HCT116 (cell line): ENCODE measurements around the gene OSGIN1. TPM values are rescaled to one million over a fixed set of nuclear protein-coding genes. Genes with fewer than 3 reads are reported as not detected.

Experiments
- ATAC-seq: fragments of 200-7000 bp; cut with Tn5 transposase; 2 replicates; pipeline ENCODE4 v1.9.1; 2020; ENCODE audit warnings: mild to moderate bottlenecking, moderate library complexity
- BruUV-seq: library from RNA; stranded (reverse); fragments of 400-500 nt; replicated peaks from 2 replicates; lab custom pipeline; 2021; lab: Mats Ljungman, UMichigan
- CTCF ChIA-PET: fragments of 300-600 bp; sonication (Branson Sonifier 250); formaldehyde crosslinking; loops from one replicate; lab custom pipeline; 2021; ENCODE audit warnings: antibody characterized with exemption; lab: Charles Lee
- POLR2A ChIA-PET: fragments of 300-600, 350-600 bp; sonication (Branson Sonifier 250); formaldehyde crosslinking; loops from one replicate; lab custom pipeline; 2021; ENCODE audit warnings: antibody characterized with exemption; lab: Charles Lee
- RAD21 ChIA-PET, 2 experiments: fragments of 300-600 bp; sonication (Branson Sonifier 250); formaldehyde crosslinking; loops; one replicate each; lab custom pipeline; 2023; ENCODE audit warnings: low total read pairs in 2 of 2; ENCODE audit not compliant: uncharacterized antibody in 2 of 2, unreplicated experiment in 2 of 2, low non-redundant PET in 1 of 2; lab: Charles Lee
- DNase-seq: peaks from one replicate; pipeline ENCODE4 v3.0.0-alpha.2; 2010; ENCODE audit warnings: low read depth, low spot score
- H2AFZ ChIP-seq: fragments of 200-600 bp; shearing (Covaris generic), sonication (generic); 2 replicates; pipeline ENCODE4 v1.6.1; 2017; ENCODE audit warnings: low read depth, mixed run types, mixed read lengths, antibody characterized with exemption, low read length; ENCODE audit not compliant: poor library complexity, severe bottlenecking
- H3K27ac ChIP-seq: 2 replicates; pipeline ENCODE4 v1.5.1; 2012; ENCODE audit warnings: low read depth, low read length
- H3K27me3 ChIP-seq: fragments of 200-600 bp; sonication (generic); 2 replicates; pipeline ENCODE4 v1.6.1; 2016; ENCODE audit warnings: mixed run types, low read length, mixed read lengths; ENCODE audit not compliant: insufficient read depth
- H3K36me3 ChIP-seq, 2 experiments: fragments of 200-500 bp in 1 of 2; fragments of 200-600 bp in 1 of 2; sonication (Bioruptor generic) in 1 of 2; sonication (generic) in 1 of 2; 2 replicates each; pipeline versions ENCODE4 v1.5.1 to v1.6.1; 2014 to 2016; ENCODE audit warnings: low read length in 2 of 2, inconsistent platforms in 1 of 2, mixed read lengths in 1 of 2, mixed run types in 1 of 2; ENCODE audit not compliant: insufficient read depth in 2 of 2, control insufficient read depth in 1 of 2
- H3K4me1 ChIP-seq, 2 experiments: fragments of 200-600 bp in 1 of 2; sonication (generic) in 1 of 2; 2 replicates each; pipeline versions ENCODE4 v1.5.1 to v1.6.1; 2012 to 2017; ENCODE audit warnings: low read length in 2 of 2, inconsistent platforms in 1 of 2, mild to moderate bottlenecking in 1 of 2, mixed read lengths in 1 of 2, mixed run types in 1 of 2, moderate library complexity in 1 of 2; ENCODE audit not compliant: insufficient read depth in 2 of 2, control insufficient read depth in 1 of 2
- H3K4me2 ChIP-seq: fragments of 200-600 bp; sonication (generic); 2 replicates; pipeline ENCODE4 v1.6.1; 2017; ENCODE audit warnings: mixed run types, low read length, mixed read lengths
- H3K4me3 ChIP-seq, 2 experiments: fragments of 200-600 bp in 1 of 2; sonication (generic) in 1 of 2; replicated peaks in 1 of 2; 2 replicates each; pipeline ENCODE4 v1.5.1; 2011 to 2016; ENCODE audit warnings: low read length in 2 of 2, control low read depth in 1 of 2, low read depth in 1 of 2, mild to moderate bottlenecking in 1 of 2, mixed read lengths in 1 of 2, mixed run types in 1 of 2
- H3K79me2 ChIP-seq: fragments of 200-600 bp; sonication (generic); 2 replicates; pipeline ENCODE4 v1.6.1; 2017; ENCODE audit warnings: mild to moderate bottlenecking, mixed run types, low read length, moderate library complexity, mixed read lengths; ENCODE audit not compliant: insufficient read depth
- H3K9ac ChIP-seq: fragments of 200-600 bp; sonication (generic); 2 replicates; pipeline ENCODE4 v1.6.1; 2016; ENCODE audit warnings: low read length, mixed read lengths
- H3K9me2 ChIP-seq: fragments of 200-600 bp; sonication (generic), shearing (Covaris generic); 2 replicates; pipeline ENCODE4 v1.6.1; 2017; ENCODE audit warnings: mixed run types, mild to moderate bottlenecking, moderate library complexity; ENCODE audit not compliant: insufficient read depth
- H3K9me3 ChIP-seq, 2 experiments: fragments of 200-500 bp in 1 of 2; fragments of 200-600 bp in 1 of 2; sonication (Bioruptor generic) in 1 of 2; sonication (generic) in 1 of 2; 2 replicates each; pipeline ENCODE4 v1.6.1; 2014 to 2017; ENCODE audit warnings: low read length in 2 of 2, mixed read lengths in 2 of 2, inconsistent platforms in 1 of 2, low read depth in 1 of 2, mild to moderate bottlenecking in 1 of 2, mixed run types in 1 of 2, moderate library complexity in 1 of 2; ENCODE audit not compliant: control insufficient read depth in 1 of 2, insufficient read depth in 1 of 2
- H4K20me1 ChIP-seq: fragments of 200-600 bp; sonication (generic), shearing (Covaris generic); 2 replicates; pipeline ENCODE4 v1.6.1; 2017; ENCODE audit warnings: mixed run types, mild to moderate bottlenecking, moderate library complexity; ENCODE audit not compliant: insufficient read depth
- CTCF ChIP-seq, 3 experiments: fragments of 200-600 bp in 1 of 3; sonication (generic) in 1 of 3; IDR thresholded peaks in 2 of 3; conservative IDR thresholded peaks in 1 of 3; 2 replicates each; pipeline ENCODE4 v1.5.1; 2012 to 2017; ENCODE audit warnings: low read depth in 2 of 3, low read length in 2 of 3, antibody characterized with exemption in 1 of 3, borderline replicate concordance in 1 of 3, control low read depth in 1 of 3, mild to moderate bottlenecking in 1 of 3, mixed read lengths in 1 of 3, mixed run types in 1 of 3, moderate library complexity in 1 of 3; ENCODE audit not compliant: insufficient read depth in 1 of 3
- ELF1 ChIP-seq: IDR thresholded peaks from 2 replicates; pipeline ENCODE4 v1.6.1; 2012; ENCODE audit warnings: low read depth, borderline replicate concordance
- EZH2phosphoT487 ChIP-seq: fragments of 200-600 bp; IDR thresholded peaks from 2 replicates; pipeline ENCODE4 v1.6.1; 2018; ENCODE audit warnings: antibody characterized with exemption, borderline replicate concordance
- POLR2A ChIP-seq: IDR thresholded peaks from 2 replicates; pipeline ENCODE4 v1.7.0; 2011; ENCODE audit warnings: borderline replicate concordance; ENCODE audit not compliant: insufficient read depth, insufficient read length; ENCODE audit errors: extremely low read depth
- POLR2AphosphoS5 ChIP-seq: IDR thresholded peaks from 2 replicates; pipeline ENCODE4 v1.6.1; 2011; ENCODE audit warnings: mild to moderate bottlenecking, low read depth, low read length, moderate library complexity
- REST ChIP-seq: IDR thresholded peaks from 2 replicates; pipeline ENCODE4 v1.6.1; 2012; ENCODE audit warnings: low read depth
- SIN3A ChIP-seq: IDR thresholded peaks from 2 replicates; pipeline ENCODE4 v1.6.1; 2012; ENCODE audit warnings: low read depth
- SP1 ChIP-seq: IDR thresholded peaks from 2 replicates; pipeline ENCODE4 v1.6.1; 2012; ENCODE audit warnings: low read depth
- TCF7L2 ChIP-seq: IDR thresholded peaks from 2 replicates; pipeline ENCODE4 v1.7.0; 2011; ENCODE audit warnings: borderline replicate concordance, inconsistent platforms; ENCODE audit not compliant: insufficient read depth, insufficient read length; ENCODE audit errors: extremely low read depth
- YY1 ChIP-seq: IDR thresholded peaks from 2 replicates; pipeline ENCODE4 v1.6.1; 2011; ENCODE audit warnings: low read length, low read depth, moderate library complexity, mild to moderate bottlenecking; ENCODE audit not compliant: insufficient replicate concordance; ENCODE audit errors: extremely low read depth
- ZBTB33 ChIP-seq: IDR thresholded peaks from 2 replicates; pipeline ENCODE4 v1.6.1; 2011; ENCODE audit warnings: mild to moderate bottlenecking, low read length, moderate library complexity; ENCODE audit not compliant: insufficient replicate concordance; ENCODE audit errors: extremely low read depth
- ZFX ChIP-seq: fragments of 450-650 bp; IDR thresholded peaks from 2 replicates; pipeline ENCODE4 v1.6.1; 2017
- ZNF274 ChIP-seq: fragments of 200-500 bp; sonication (Bioruptor generic); IDR thresholded peaks from 2 replicates; pipeline ENCODE4 v1.6.1; 2014; ENCODE audit warnings: mild to moderate bottlenecking, low read depth, low read length, inconsistent platforms
- intact Hi-C: fragments of 100-400 bp; cut with micrococcal nuclease; formaldehyde crosslinking; loops from 2 replicates; pipeline ENCODE4 v1.10.0; 2022
- total RNA-seq: library from RNA; stranded (reverse); gene quantifications from one replicate; pipeline ENCODE4 v1.2.1, GENCODE V29; 2021; ENCODE audit not compliant: unreplicated experiment

Gene OSGIN1
- total RNA-seq, 1 experiment from 2014 or later, result 19.8 TPM

- H3K27ac ChIP-seq, result no peak overlapping the region
Observed at GRCh38 chr16:83977056-83977815, 24.2 kb downstream of the OSGIN1 start.

More at GRCh38 chr16:83977056-83977815, 24.2 kb downstream of the OSGIN1 start:
- intact Hi-C loops, result no loop called here
- Histone ChIP-seq H4K20me1 (no peaks in the 10 kb centered on the region), H3K4me1 (no peaks in the 10 kb centered on the region), H3K79me2 (no peaks in the 10 kb centered on the region), H3K4me2 (no peak overlapping the region), H2AFZ (no peak overlapping the region), H3K9ac (no peak overlapping the region), H3K9me3 (peaks cover 8 to 11% of the 10 kb centered on the region in 2 experiments; a peak in 2 of 4 replicates), H3K27me3 (no peaks in the 10 kb centered on the region; the same call in 1 of the 2 replicates), H3K9me2 (no peaks in the 10 kb centered on the region), H3K36me3 (no peaks in the 10 kb centered on the region), H3K4me3 (no peak overlapping the region)
- no peak for ATAC-seq
- ChIA-PET CTCF (no interaction called here), POLR2A (no interaction called here), RAD21 (interaction anchor here in 1 of 2 experiments (0.6 kb wide), 1 partner anchor 165 kb away, joined by 3 read pairs; no protein-coding TSS in a partner anchor)
- DNase-seq, result no peak
- TF ChIP-seq ELF1 (no peak), EZH2phosphoT487 (no peak), ZBTB33 (no peak), YY1 (no peak), ZFX (no peak), TCF7L2 (no peak), REST (no peak), SIN3A (no peak), ZNF274 (no peak), SP1 (no peak), POLR2AphosphoS5 (no peak), CTCF (IDR thresholded peaks at IDR 0.05 in 2 of 3, conservative IDR thresholded peaks at IDR 0.05 in 1 of 3; ENCODE audit: borderline replicate concordance in 1 of 3, insufficient read depth in 1 of 3, low read depth in 2 of 3, low read length in 2 of 3) (no peak), POLR2A (no peak)
- BruUV-seq, result no TSS peak
